AG04450 (cell line): ENCODE results near the gene MET. TPM values are rescaled to one million over a fixed set of nuclear protein-coding genes. Genes with fewer than 3 reads are reported as not detected.

Source experiments
- CTCF ChIA-PET: fragments of 300-600, 350-600 bp; formaldehyde crosslinking; extraction: SDS; loops from one replicate; lab custom pipeline; 2022; ENCODE audit warnings: antibody characterized with exemption, inconsistent platforms; lab: Charles Lee
- POLR2A ChIA-PET: fragments of 350-600 bp; formaldehyde crosslinking; extraction: SDS; loops from one replicate; lab custom pipeline; 2021; ENCODE audit warnings: antibody characterized with exemption, inconsistent platforms; lab: Yijun Ruan, JAX
- DNase-seq: peaks from one replicate; pipeline ENCODE4 v3.0.0-alpha.2; 2011; ENCODE audit warnings: low read depth, low spot score
- H3K27ac ChIP-seq: one replicate; pipeline ENCODE4 v1.5.1; 2012; ENCODE audit warnings: low read depth, low read length, control low read depth
- H3K27me3 ChIP-seq: one replicate; pipeline ENCODE4 v1.6.0; 2012; ENCODE audit warnings: low read length; ENCODE audit not compliant: control insufficient read depth, insufficient read depth
- H3K4me3 ChIP-seq: 2 replicates; pipeline ENCODE4 v1.5.1; 2011; ENCODE audit warnings: mild to moderate bottlenecking, low read depth, low read length, control low read depth
- H3K9me3 ChIP-seq: 2 replicates; pipeline ENCODE4 v1.5.1; 2012; ENCODE audit warnings: low read length; ENCODE audit not compliant: control insufficient read depth, insufficient read depth
- polyA plus RNA-seq: library from polyadenylated mRNA; depleted of rRNA; stranded (reverse); fragments of >200 nt; gene quantifications from 2 replicates; pipeline ENCODE4 v1.2.3, GENCODE V29; 2011
- TF ChIP-seq, protein P1 (sequence below): IDR thresholded peaks from 2 replicates; pipeline ENCODE4 v1.5.1; 2011; ENCODE audit warnings: low read depth, low read length, control low read depth, inconsistent platforms

Gene MET
- polyA plus RNA-seq, 1 experiment, result 20.8 TPM

DNA sequence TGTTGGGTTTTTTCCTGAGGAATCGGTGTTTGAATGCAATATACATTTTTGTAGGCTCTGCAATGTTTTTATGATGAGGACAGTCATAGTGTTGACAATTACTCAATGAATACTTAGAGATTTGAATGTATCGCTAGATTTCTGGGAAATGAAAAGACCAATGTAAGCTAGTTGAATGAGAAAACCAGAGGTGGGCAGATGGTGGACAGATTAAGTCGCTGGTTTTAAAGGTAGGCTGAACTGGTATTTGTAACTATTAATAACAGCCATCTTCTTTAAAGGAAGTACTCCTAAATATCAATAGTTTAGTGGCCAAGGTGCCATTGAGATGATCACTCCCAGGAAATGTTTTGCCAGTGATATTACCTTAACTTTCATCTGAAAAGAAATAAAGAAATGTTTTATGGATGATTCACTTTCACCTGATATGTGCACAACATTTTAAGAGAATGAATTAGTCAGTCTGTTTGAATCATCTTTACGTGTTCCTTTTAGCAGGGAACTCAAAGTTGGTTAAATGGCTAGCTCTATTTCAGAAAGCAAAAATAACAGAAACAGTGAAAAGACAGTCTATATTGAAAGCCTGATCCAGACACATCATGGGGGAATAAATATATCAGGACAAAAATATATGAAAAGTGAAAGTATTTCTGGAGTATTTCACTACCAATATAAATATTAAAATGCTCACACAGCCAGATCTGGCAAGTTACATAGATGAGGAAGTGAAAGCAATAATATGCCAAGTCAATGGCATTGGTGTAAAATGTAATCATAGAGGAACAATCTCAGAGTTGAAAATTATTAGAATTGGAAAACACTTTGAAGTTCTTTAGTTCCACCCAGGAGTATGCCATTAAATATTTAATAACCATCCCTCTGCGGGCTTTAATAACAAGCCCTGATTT lies 20.7 kb downstream of the MET start:
- CTCF ChIA-PET, result no interaction called here

DNA sequence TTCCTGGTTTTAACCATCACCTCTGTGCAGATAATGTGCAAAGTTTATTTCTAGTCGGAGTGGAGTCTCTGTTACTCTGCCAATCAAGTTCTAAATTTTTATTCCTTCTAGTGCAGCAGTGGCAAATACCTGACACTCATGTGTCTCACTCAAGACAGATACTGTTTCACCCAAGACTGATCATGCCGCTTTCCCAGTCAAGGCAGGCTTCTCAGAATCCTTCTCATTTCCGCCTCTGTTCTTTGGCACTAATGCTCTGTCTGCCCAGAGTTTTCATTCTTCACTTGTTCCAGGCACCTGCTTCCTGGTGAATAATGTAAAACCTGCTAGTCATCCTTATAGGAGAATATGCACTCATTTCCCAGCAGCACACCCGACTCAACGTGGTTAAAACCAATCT lies 24.7 kb downstream of the MET start:
- Histone ChIP-seq H3K4me3 (no peak overlapping the region), H3K9me3 (no peaks in the 10 kb centered on the region), H3K27ac (no peak overlapping the region), H3K27me3 (no peaks in the 10 kb centered on the region)
- no peak for DNase-seq
- POLR2A ChIA-PET, result no interaction called here
- CTCF ChIA-PET, result no interaction called here
- TF ChIP-seq, protein P1, sequence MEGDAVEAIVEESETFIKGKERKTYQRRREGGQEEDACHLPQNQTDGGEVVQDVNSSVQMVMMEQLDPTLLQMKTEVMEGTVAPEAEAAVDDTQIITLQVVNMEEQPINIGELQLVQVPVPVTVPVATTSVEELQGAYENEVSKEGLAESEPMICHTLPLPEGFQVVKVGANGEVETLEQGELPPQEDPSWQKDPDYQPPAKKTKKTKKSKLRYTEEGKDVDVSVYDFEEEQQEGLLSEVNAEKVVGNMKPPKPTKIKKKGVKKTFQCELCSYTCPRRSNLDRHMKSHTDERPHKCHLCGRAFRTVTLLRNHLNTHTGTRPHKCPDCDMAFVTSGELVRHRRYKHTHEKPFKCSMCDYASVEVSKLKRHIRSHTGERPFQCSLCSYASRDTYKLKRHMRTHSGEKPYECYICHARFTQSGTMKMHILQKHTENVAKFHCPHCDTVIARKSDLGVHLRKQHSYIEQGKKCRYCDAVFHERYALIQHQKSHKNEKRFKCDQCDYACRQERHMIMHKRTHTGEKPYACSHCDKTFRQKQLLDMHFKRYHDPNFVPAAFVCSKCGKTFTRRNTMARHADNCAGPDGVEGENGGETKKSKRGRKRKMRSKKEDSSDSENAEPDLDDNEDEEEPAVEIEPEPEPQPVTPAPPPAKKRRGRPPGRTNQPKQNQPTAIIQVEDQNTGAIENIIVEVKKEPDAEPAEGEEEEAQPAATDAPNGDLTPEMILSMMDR, result no peak

More for the DNA sequence above, 20.7 kb downstream of the MET start:
- no peak for DNase-seq
- Histone ChIP-seq H3K9me3 (no peaks in the 10 kb centered on the region), H3K27ac (peak overlapping the region; percentile 65), H3K4me3 (peak overlapping the region; percentile 15; the same call in 1 of the 2 replicates), H3K27me3 (no peaks in the 10 kb centered on the region)
- POLR2A ChIA-PET, result no interaction called here
- TF ChIP-seq, protein P1, result no peak

DNA sequence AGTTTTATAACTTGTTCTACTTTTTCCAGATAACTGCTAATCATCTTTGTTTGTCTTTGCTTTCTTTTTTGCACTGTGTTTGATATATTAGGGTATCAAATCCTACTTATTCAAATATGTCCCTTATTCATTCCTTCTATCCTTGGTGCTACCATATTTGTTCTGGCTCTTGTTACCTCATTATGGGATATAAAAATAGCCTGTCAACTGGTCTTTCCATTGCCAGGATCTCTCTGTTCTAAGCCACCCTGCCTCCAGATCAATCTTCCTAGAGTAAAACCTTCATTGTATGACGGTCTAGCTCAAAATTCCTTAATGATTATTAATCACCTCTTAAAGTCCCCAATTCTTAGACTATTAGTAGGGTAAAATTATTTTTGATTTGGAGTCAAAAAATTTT lies 25.2 kb downstream of the MET start:
- TF ChIP-seq, protein P1, result no peak
- CTCF ChIA-PET, result no interaction called here
- no peak for DNase-seq
- no peaks in the 10 kb centered on the region for H3K9me3 ChIP-seq
- H3K27ac ChIP-seq, result no peak overlapping the region
- H3K4me3 ChIP-seq, result no peak overlapping the region
- POLR2A ChIA-PET, result no interaction called here
- no peaks in the 10 kb centered on the region for H3K27me3 ChIP-seq

DNA sequence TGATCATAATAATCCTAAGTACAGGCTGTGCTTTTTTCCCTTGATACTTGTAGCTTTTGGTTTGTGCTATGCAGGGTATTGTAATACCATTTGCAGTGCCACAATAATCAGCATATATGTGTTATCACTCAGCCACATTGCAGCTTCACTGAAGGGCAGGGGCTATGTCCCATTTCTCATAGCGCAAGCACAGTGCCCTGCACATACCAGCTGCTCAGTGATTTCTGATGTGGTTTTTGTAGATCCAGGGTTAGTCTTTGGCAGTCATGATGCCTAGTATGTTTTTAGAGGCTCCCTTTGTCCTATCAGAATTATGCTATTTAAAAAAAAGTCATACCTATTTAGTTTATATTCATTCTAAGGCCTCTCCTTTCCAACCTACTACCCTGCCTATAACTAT lies 25.8 kb downstream of the MET start:
- H3K27ac ChIP-seq, result no peak overlapping the region
- CTCF ChIA-PET, result no interaction called here
- no peak overlapping the region for H3K4me3 ChIP-seq
- no peak for DNase-seq
- H3K27me3 ChIP-seq, result no peaks in the 10 kb centered on the region
- POLR2A ChIA-PET, result no interaction called here
- TF ChIP-seq, protein P1, result no peak
- no peaks in the 10 kb centered on the region for H3K9me3 ChIP-seq

DNA sequence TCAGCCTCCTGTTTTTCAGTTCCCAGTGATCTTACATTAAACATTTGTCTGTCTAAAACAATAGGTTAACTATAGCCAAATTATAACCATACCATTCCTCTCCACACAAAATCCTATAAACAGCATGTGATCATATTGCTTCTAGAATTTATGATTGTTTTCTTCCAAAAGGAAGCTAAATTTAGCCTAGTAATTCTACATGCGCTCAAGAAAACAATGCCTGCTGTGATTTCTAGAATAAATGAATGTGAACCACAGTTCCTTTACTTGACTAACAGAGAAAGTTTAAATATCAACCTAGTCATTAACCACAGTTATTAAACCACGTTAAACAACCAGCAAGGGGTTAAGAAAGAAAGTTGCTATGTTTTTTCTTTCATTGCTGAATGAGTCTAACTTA lies 26.4 kb downstream of the MET start:
- Histone ChIP-seq H3K9me3 (no peaks in the 10 kb centered on the region), H3K4me3 (no peak overlapping the region), H3K27ac (no peak overlapping the region), H3K27me3 (no peaks in the 10 kb centered on the region)
- ChIA-PET POLR2A (no interaction called here), CTCF (no interaction called here)
- TF ChIP-seq, protein P1, result no peak
- no peak for DNase-seq
